Activated naive CD4-positive, alpha-beta T cell treated with anti-CD3 and anti-CD28 coated beads for 36 hours (primary cell): Measurements from ENCODE around the gene BACE2. TPM values are rescaled to one million over a fixed set of nuclear protein-coding genes. Genes with fewer than 3 reads are reported as not detected.
"Not testable (repeated sequence)": the region's sequence is repeated elsewhere in the genome, so short reads cannot be mapped to it uniquely, and the experiment has no call there.

ENCODE experiments used
- CTCF ChIA-PET: fragments of 350-600 bp; sonication (Branson Sonifier 250); formaldehyde crosslinking; loops from one replicate; lab custom pipeline; 2021; ENCODE audit warnings: antibody characterized with exemption; lab: Charles Lee
- DNase-seq: peaks from one replicate; pipeline ENCODE4 v3.0.0-alpha.2; 2020
- H3K27ac Mint-ChIP-seq: one replicate; pipeline ENCODE4 v1.8.0; 2021; ENCODE audit warnings: mild to moderate bottlenecking, mixed read lengths
- H3K27me3 Mint-ChIP-seq: one replicate; pipeline ENCODE4 v1.8.0; 2021; ENCODE audit warnings: low read depth, mixed read lengths
- H3K36me3 Mint-ChIP-seq: one replicate; pipeline ENCODE4 v1.8.0; 2021; ENCODE audit warnings: low read depth, mixed read lengths
- H3K4me1 Mint-ChIP-seq: one replicate; pipeline ENCODE4 v1.8.0; 2021; ENCODE audit warnings: low read depth, mixed read lengths
- H3K4me3 Mint-ChIP-seq: one replicate; pipeline ENCODE4 v1.8.0; 2021; ENCODE audit warnings: mild to moderate bottlenecking, moderate library complexity, mixed read lengths
- H3K9me3 Mint-ChIP-seq: one replicate; pipeline ENCODE4 v1.8.0; 2021; ENCODE audit warnings: mixed read lengths
- intact Hi-C: fragments of 100-400 bp; cut with micrococcal nuclease; formaldehyde crosslinking; loops from one replicate; pipeline ENCODE4 v1.15.1; 2023
- total RNA-seq, 2 experiments: library from RNA; stranded (reverse); gene quantifications; one replicate each; pipeline ENCODE4 v1.2.3, GENCODE V29; 2021

Gene BACE2
- total RNA-seq, 2 experiments from 2014 or later, result 0.17 to 0.89 TPM

DNA sequence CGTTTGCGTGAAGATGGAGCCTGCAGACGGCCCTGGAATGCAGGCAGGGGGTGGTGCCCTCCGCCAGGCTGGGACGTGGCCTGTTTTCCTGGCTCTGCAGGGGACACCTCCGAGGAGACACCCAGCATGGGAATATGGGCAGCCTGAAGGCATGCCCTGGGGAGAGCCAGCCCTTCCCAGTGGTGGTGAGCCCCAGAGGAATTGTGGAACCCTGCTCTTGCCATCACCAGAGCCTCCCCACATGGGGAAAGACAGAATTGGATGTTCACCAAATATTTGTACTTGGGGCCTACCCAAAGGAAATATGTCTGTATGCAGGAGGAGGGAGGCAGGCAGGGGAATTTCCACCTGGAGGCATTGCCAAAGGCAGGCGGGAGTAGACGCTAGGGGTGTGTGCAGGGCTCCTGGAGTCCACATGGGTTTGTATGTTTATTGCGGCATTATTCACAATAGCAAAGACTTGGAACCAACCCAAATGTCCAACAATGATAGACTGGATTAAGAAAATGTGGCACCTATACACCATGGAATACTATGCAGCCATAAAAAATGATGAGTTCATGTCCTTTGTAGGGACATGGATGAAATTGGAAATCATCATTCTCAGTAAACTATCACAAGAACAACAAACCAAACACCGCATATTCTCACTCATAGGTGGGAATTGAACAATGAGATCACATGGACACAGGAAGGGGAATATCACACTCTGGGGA is 70.3 kb downstream of the BACE2 start:
- H3K27me3 Mint-ChIP-seq, H3K27ac Mint-ChIP-seq, intact Hi-C loops, H3K4me1 Mint-ChIP-seq, H3K36me3 Mint-ChIP-seq, H3K9me3 Mint-ChIP-seq, DNase-seq, H3K4me3 Mint-ChIP-seq: not testable (repeated sequence)
- CTCF ChIA-PET, result interaction anchor here (2.5 kb wide), 1 partner anchor 45 kb away, joined by 6 read pairs; no protein-coding TSS in a partner anchor

DNA sequence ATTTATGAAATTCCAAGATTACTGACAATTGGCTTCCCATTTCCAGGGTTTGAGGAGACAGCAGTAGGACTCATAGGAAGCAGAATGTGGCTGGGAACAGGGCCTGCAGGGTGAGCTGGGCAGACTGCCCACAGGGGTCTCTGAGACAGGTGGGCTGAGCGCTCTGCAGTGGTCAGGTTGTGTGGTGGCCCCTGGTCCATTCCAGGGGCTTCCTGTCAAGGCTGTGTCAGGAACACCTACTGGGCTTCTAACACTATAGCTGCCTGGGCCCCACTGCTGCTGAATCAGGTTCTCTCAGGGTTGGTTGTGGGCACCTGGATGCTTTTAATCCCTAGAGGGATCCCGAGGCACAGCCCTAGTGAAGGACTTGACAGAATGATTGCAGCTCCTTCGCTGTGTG is 72.1 kb downstream of the BACE2 start:
- CTCF ChIA-PET, result interaction anchor here (2.5 kb wide), 1 partner anchor 43 kb away, joined by 6 read pairs; no protein-coding TSS in a partner anchor
- Mint-ChIP-seq H3K27ac (no peak overlapping the region), H3K4me3 (no peak overlapping the region), H3K36me3 (no peaks in the 10 kb centered on the region), H3K9me3 (no peaks in the 10 kb centered on the region), H3K4me1 (no peaks in the 10 kb centered on the region), H3K27me3 (no peaks in the 10 kb centered on the region)
- DNase-seq, result no peak
- intact Hi-C loops, result no loop called here

- Mint-ChIP-seq H3K27ac (no peak overlapping the region), H3K27me3 (no peaks in the 10 kb centered on the region), H3K4me3 (no peak overlapping the region), H3K36me3 (no peaks in the 10 kb centered on the region), H3K9me3 (no peaks in the 10 kb centered on the region), H3K4me1 (no peaks in the 10 kb centered on the region)
- CTCF ChIA-PET, result no interaction called here
- no peak for DNase-seq
- intact Hi-C loops, result no loop called here
Observed at GRCh38 chr21:41241341-41241740, 73.4 kb downstream of the BACE2 start.

GRCh38 chr21:41242238-41242829 is 74.4 kb downstream of the BACE2 start:
- intact Hi-C loops, result no loop called here
- Mint-ChIP-seq H3K27ac (no peak overlapping the region), H3K4me1 (no peaks in the 10 kb centered on the region), H3K27me3 (peaks cover 2% of the 10 kb centered on the region), H3K4me3 (no peak overlapping the region), H3K9me3 (no peaks in the 10 kb centered on the region), H3K36me3 (no peaks in the 10 kb centered on the region)
- CTCF ChIA-PET, result no interaction called here
- no peak for DNase-seq

- DNase-seq, result no peak
- H3K9me3 Mint-ChIP-seq, result no peaks in the 10 kb centered on the region
- intact Hi-C loops, result no loop called here
- H3K36me3 Mint-ChIP-seq, result no peaks in the 10 kb centered on the region
- CTCF ChIA-PET, result interaction anchor here (0.6 to 0.7 kb wide), 2 partner anchors 17 to 225 kb away, joined by 3 to 4 read pairs; no protein-coding TSS in a partner anchor
- no peaks in the 10 kb centered on the region for H3K4me1 Mint-ChIP-seq
- no peak overlapping the region for H3K27ac Mint-ChIP-seq
- H3K27me3 Mint-ChIP-seq, result peaks cover 2% of the 10 kb centered on the region
- no peak overlapping the region for H3K4me3 Mint-ChIP-seq
Observed at GRCh38 chr21:41243107-41243506, 75.1 kb downstream of the BACE2 start.

- H3K27me3 Mint-ChIP-seq, CTCF ChIA-PET, intact Hi-C loops, H3K36me3 Mint-ChIP-seq, H3K4me3 Mint-ChIP-seq, DNase-seq, H3K27ac Mint-ChIP-seq, H3K4me1 Mint-ChIP-seq, H3K9me3 Mint-ChIP-seq: not testable (repeated sequence)
Observed at GRCh38 chr21:41244266-41244880, 76.4 kb downstream of the BACE2 start.

- intact Hi-C loops, result no loop called here
- no peaks in the 10 kb centered on the region for H3K9me3 Mint-ChIP-seq
Observed at GRCh38 chr21:41245509-41246135, 77.7 kb downstream of the BACE2 start.

GRCh38 chr21:41246808-41247207 is 78.8 kb downstream of the BACE2 start:
- CTCF ChIA-PET, result no interaction called here
- intact Hi-C loops, result no loop called here
- Mint-ChIP-seq H3K4me1 (no peaks in the 10 kb centered on the region), H3K4me3 (no peak overlapping the region), H3K27me3 (peaks cover 10% of the 10 kb centered on the region), H3K36me3 (no peaks in the 10 kb centered on the region), H3K9me3 (no peaks in the 10 kb centered on the region), H3K27ac (no peak overlapping the region)
- DNase-seq, result no peak

More at GRCh38 chr21:41245509-41246135, 77.7 kb downstream of the BACE2 start:
- H3K27me3 Mint-ChIP-seq, result peaks cover 5% of the 10 kb centered on the region
- no peak for DNase-seq
- no peak overlapping the region for H3K4me3 Mint-ChIP-seq
- H3K27ac Mint-ChIP-seq, result no peak overlapping the region
- CTCF ChIA-PET, result no interaction called here
- H3K4me1 Mint-ChIP-seq, result no peaks in the 10 kb centered on the region
- no peaks in the 10 kb centered on the region for H3K36me3 Mint-ChIP-seq

- H3K27ac Mint-ChIP-seq, result no peak overlapping the region
- intact Hi-C loops, result no loop called here
- H3K27me3 Mint-ChIP-seq, result peaks cover 18% of the 10 kb centered on the region
- CTCF ChIA-PET, result no interaction called here
- no peaks in the 10 kb centered on the region for H3K4me1 Mint-ChIP-seq
- H3K4me3 Mint-ChIP-seq, result no peak overlapping the region
- no peak for DNase-seq
- H3K36me3 Mint-ChIP-seq, result no peaks in the 10 kb centered on the region
- H3K9me3 Mint-ChIP-seq, result no peaks in the 10 kb centered on the region
Observed at GRCh38 chr21:41247561-41248545, 79.9 kb downstream of the BACE2 start.

DNA sequence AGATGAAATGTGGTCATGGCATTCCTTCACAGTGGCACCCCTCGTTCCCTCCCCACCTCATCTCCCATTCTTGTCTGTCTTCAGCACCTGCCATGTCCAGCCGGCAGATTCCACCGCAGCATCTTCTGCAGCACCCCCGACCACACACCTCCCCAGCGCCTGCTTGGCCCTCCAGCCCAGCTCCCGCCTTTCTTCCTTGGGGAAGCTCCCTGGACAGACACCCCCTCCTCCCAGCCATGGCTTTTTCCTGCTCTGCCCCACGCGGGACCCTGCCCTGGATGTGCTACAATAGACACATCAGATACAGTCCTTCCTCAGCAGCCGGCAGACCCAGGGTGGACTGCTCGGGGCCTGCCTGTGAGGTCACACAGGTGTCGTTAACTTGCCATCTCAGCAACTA is 81.5 kb downstream of the BACE2 start:
- intact Hi-C loops, result no loop called here
- H3K4me3 Mint-ChIP-seq, result no peak overlapping the region
- H3K4me1 Mint-ChIP-seq, result no peaks in the 10 kb centered on the region
- no peak overlapping the region for H3K27ac Mint-ChIP-seq
- CTCF ChIA-PET, result no interaction called here
- DNase-seq, result no peak
- H3K27me3 Mint-ChIP-seq, result peaks cover 18% of the 10 kb centered on the region
- H3K36me3 Mint-ChIP-seq, result no peaks in the 10 kb centered on the region
- peaks cover 5% of the 10 kb centered on the region for H3K9me3 Mint-ChIP-seq

- Mint-ChIP-seq H3K9me3 (peaks cover 12% of the 10 kb centered on the region), H3K36me3 (no peaks in the 10 kb centered on the region), H3K27ac (no peak overlapping the region), H3K27me3 (peaks cover 22% of the 10 kb centered on the region), H3K4me1 (no peaks in the 10 kb centered on the region), H3K4me3 (no peak overlapping the region)
- DNase-seq, result no peak
- intact Hi-C loops, result no loop called here
- CTCF ChIA-PET, result no interaction called here
Observed at GRCh38 chr21:41250519-41250918, 82.6 kb downstream of the BACE2 start.
